Fibroblast of mammary gland (primary cell): ENCODE results near the gene ARID4B.

Experiments
- DNase-seq: peaks from one replicate; pipeline ENCODE4 v3.0.0-alpha.2; 2010; ENCODE audit warnings: low read depth
- H3K4me3 ChIP-seq: 2 replicates; pipeline ENCODE4 v1.5.1; 2011; ENCODE audit warnings: low read depth, mild to moderate bottlenecking, low read length, moderate library complexity; ENCODE audit not compliant: control insufficient read depth
- CTCF ChIP-seq: conservative IDR thresholded peaks from 2 replicates; pipeline ENCODE4 v1.5.1; 2011; ENCODE audit warnings: low read depth, low read length, inconsistent platforms; ENCODE audit not compliant: control insufficient read depth, insufficient read depth

The ARID4B gene

GRCh38 chr1:235298758-235299157 lies 29.2 kb downstream of the ARID4B start:
- no peak for DNase-seq
- no peak overlapping the region for H3K4me3 ChIP-seq
- no peak for TF ChIP-seq CTCF

GRCh38 chr1:235297579-235297978 lies 30.4 kb downstream of the ARID4B start:
- no peak overlapping the region for H3K4me3 ChIP-seq
- peak; percentile 24 for DNase-seq
- TF ChIP-seq CTCF: no peak

- DNase-seq: no peak
- TF ChIP-seq CTCF: no peak
- H3K4me3 ChIP-seq: no peak overlapping the region
Measured at GRCh38 chr1:235296729-235297128, 31.2 kb downstream of the ARID4B start.

GRCh38 chr1:235295902-235296350 lies 32.1 kb downstream of the ARID4B start:
- no peak overlapping the region for H3K4me3 ChIP-seq
- no peak for TF ChIP-seq CTCF
- peak; percentile 78 for DNase-seq

- H3K4me3 ChIP-seq: no peak overlapping the region
- no peak for TF ChIP-seq CTCF
- no peak for DNase-seq
Measured at GRCh38 chr1:235293322-235293942, 34.5 kb downstream of the ARID4B start.

- TF ChIP-seq CTCF: no peak
- H3K4me3 ChIP-seq: no peak overlapping the region
- DNase-seq: no peak
Measured at GRCh38 chr1:235292790-235293189, 35.2 kb downstream of the ARID4B start.
